Measurements from ENCODE around the gene BCL7A. TPM values are rescaled to one million over a fixed set of nuclear protein-coding genes. Genes with fewer than 3 reads are reported as not detected.
A peak's percentile ranks its signal among the peaks of the same experiment; 100 is the strongest.

Gene BCL7A
- total and polyA plus RNA-seq, 2 experiments from 2014 or later: 12.7 to 14.9 TPM

DNA sequence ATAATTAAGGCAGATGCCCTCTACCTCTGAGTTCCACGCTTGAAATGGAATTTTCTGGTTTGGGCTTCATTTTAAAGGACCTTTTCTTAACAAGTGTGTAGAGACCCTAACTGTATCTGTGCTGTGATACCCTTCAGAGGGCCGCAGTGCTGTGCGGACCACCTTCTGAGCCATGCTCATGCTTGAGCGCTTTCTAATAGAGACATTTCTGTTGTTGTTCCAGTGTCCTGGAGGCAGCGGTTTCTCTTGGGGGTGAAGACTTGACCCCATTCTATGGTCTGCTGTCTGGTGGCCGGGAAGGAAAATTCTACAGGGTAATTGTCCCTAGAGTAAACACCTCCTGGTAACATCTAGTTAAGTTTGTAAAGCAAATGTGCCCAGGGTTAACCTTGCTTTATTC lies 46.7 kb upstream of the BCL7A start:
- Histone ChIP-seq H4K20me1 (replicated peaks; ENCODE audit: insufficient read depth) (no peaks in the 10 kb centered on the region), H3K27me3 (ENCODE audit: insufficient read depth) (no peaks in the 10 kb centered on the region), H2AFZ (peak overlapping the region; percentile 63; the same call in 1 of the 2 replicates), H3K9me2 (ENCODE audit: insufficient read depth) (no peaks in the 10 kb centered on the region), H3K36me3 (ENCODE audit: insufficient read depth) (no peaks in the 10 kb centered on the region), H3K4me1 (ENCODE audit: insufficient read depth) (no peaks in the 10 kb centered on the region), H3K27ac (ENCODE audit: low read depth) (no peak overlapping the region), H3K79me2 (replicated peaks; ENCODE audit: insufficient read depth) (no peaks in the 10 kb centered on the region), H3K4me3 (no peak overlapping the region), H3K4me2 (no peak overlapping the region), H3F3A (replicated peaks; ENCODE audit: low read depth) (no peaks in the 10 kb centered on the region)
- Mint-ChIP-seq H3K4me1 (0 out of 3 replicates have a peak, but pooled peaks cover 2% of the 10 kb centered on the region), H3K9me3 (peaks cover 23% of the 10 kb centered on the region), H3K27ac (no peak overlapping the region), H3K36me3 (ENCODE audit: low read depth) (peaks cover 4% of the 10 kb centered on the region; the same call in 2 of the 3 replicates), H3K27me3 (ENCODE audit: insufficient read depth, low read depth, poor library complexity) (peaks cover 3% of the 10 kb centered on the region), H3K4me3 (no peak overlapping the region)
- TF ChIP-seq CREB1 (CRISPR knock-in tag; IDR thresholded peaks at IDR 0.05; ENCODE audit: low read depth) (no peak), NANOG (IDR thresholded peaks at IDR 0.05; ENCODE audit: borderline replicate concordance) (no peak), POLR2AphosphoS5 (IDR thresholded peaks at IDR 0.05; ENCODE audit: low read depth) (no peak), STAT1 (IDR thresholded peaks at IDR 0.05; ENCODE audit: unreplicated experiment) (no peak), JUNB (IDR thresholded peaks at IDR 0.05; ENCODE audit: unreplicated experiment) (no peak), ETS1 (IDR thresholded peaks at IDR 0.05) (no peak), ZNF331 (CRISPR knock-in tag; IDR thresholded peaks at IDR 0.05; ENCODE audit: low read depth) (no peak), ZNF114 (CRISPR knock-in tag; IDR thresholded peaks at IDR 0.05) (no peak), EZH2 (IDR thresholded peaks at IDR 0.05; ENCODE audit: low read depth, unreplicated experiment) (no peak), EZH2phosphoT487 (IDR thresholded peaks at IDR 0.05; ENCODE audit: unreplicated experiment) (no peak)
- TF ChIP-seq, protein P1, sequence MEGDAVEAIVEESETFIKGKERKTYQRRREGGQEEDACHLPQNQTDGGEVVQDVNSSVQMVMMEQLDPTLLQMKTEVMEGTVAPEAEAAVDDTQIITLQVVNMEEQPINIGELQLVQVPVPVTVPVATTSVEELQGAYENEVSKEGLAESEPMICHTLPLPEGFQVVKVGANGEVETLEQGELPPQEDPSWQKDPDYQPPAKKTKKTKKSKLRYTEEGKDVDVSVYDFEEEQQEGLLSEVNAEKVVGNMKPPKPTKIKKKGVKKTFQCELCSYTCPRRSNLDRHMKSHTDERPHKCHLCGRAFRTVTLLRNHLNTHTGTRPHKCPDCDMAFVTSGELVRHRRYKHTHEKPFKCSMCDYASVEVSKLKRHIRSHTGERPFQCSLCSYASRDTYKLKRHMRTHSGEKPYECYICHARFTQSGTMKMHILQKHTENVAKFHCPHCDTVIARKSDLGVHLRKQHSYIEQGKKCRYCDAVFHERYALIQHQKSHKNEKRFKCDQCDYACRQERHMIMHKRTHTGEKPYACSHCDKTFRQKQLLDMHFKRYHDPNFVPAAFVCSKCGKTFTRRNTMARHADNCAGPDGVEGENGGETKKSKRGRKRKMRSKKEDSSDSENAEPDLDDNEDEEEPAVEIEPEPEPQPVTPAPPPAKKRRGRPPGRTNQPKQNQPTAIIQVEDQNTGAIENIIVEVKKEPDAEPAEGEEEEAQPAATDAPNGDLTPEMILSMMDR (conservative IDR thresholded peaks at IDR 0.05; ENCODE audit: low read depth in 2 of 2): no peak
- TF ChIP-seq, protein P2, sequence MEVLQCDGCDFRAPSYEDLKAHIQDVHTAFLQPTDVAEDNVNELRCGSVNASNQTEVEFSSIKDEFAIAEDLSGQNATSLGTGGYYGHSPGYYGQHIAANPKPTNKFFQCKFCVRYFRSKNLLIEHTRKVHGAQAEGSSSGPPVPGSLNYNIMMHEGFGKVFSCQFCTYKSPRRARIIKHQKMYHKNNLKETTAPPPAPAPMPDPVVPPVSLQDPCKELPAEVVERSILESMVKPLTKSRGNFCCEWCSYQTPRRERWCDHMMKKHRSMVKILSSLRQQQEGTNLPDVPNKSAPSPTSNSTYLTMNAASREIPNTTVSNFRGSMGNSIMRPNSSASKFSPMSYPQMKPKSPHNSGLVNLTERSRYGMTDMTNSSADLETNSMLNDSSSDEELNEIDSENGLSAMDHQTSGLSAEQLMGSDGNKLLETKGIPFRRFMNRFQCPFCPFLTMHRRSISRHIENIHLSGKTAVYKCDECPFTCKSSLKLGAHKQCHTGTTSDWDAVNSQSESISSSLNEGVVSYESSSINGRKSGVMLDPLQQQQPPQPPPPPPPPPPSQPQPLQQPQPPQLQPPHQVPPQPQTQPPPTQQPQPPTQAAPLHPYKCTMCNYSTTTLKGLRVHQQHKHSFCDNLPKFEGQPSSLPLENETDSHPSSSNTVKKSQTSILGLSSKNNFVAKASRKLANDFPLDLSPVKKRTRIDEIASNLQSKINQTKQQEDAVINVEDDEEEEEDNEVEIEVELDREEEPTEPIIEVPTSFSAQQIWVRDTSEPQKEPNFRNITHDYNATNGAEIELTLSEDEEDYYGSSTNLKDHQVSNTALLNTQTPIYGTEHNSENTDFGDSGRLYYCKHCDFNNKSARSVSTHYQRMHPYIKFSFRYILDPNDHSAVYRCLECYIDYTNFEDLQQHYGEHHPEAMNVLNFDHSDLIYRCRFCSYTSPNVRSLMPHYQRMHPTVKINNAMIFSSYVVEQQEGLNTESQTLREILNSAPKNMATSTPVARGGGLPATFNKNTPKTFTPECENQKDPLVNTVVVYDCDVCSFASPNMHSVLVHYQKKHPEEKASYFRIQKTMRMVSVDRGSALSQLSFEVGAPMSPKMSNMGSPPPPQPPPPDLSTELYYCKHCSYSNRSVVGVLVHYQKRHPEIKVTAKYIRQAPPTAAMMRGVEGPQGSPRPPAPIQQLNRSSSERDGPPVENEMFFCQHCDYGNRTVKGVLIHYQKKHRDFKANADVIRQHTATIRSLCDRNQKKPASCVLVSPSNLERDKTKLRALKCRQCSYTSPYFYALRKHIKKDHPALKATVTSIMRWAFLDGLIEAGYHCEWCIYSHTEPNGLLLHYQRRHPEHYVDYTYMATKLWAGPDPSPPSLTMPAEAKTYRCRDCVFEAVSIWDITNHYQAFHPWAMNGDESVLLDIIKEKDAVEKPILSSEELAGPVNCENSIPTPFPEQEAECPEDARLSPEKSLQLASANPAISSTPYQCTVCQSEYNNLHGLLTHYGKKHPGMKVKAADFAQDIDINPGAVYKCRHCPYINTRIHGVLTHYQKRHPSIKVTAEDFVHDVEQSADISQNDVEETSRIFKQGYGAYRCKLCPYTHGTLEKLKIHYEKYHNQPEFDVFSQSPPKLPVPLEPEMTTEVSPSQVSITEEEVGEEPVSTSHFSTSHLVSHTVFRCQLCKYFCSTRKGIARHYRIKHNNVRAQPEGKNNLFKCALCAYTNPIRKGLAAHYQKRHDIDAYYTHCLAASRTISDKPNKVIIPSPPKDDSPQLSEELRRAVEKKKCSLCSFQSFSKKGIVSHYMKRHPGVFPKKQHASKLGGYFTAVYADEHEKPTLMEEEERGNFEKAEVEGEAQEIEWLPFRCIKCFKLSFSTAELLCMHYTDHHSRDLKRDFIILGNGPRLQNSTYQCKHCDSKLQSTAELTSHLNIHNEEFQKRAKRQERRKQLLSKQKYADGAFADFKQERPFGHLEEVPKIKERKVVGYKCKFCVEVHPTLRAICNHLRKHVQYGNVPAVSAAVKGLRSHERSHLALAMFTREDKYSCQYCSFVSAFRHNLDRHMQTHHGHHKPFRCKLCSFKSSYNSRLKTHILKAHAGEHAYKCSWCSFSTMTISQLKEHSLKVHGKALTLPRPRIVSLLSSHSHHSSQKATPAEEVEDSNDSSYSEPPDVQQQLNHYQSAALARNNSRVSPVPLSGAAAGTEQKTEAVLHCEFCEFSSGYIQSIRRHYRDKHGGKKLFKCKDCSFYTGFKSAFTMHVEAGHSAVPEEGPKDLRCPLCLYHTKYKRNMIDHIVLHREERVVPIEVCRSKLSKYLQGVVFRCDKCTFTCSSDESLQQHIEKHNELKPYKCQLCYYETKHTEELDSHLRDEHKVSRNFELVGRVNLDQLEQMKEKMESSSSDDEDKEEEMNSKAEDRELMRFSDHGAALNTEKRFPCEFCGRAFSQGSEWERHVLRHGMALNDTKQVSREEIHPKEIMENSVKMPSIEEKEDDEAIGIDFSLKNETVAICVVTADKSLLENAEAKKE (CRISPR knock-in tag; IDR thresholded peaks at IDR 0.05): no peak
- TF ChIP-seq, protein P3, sequence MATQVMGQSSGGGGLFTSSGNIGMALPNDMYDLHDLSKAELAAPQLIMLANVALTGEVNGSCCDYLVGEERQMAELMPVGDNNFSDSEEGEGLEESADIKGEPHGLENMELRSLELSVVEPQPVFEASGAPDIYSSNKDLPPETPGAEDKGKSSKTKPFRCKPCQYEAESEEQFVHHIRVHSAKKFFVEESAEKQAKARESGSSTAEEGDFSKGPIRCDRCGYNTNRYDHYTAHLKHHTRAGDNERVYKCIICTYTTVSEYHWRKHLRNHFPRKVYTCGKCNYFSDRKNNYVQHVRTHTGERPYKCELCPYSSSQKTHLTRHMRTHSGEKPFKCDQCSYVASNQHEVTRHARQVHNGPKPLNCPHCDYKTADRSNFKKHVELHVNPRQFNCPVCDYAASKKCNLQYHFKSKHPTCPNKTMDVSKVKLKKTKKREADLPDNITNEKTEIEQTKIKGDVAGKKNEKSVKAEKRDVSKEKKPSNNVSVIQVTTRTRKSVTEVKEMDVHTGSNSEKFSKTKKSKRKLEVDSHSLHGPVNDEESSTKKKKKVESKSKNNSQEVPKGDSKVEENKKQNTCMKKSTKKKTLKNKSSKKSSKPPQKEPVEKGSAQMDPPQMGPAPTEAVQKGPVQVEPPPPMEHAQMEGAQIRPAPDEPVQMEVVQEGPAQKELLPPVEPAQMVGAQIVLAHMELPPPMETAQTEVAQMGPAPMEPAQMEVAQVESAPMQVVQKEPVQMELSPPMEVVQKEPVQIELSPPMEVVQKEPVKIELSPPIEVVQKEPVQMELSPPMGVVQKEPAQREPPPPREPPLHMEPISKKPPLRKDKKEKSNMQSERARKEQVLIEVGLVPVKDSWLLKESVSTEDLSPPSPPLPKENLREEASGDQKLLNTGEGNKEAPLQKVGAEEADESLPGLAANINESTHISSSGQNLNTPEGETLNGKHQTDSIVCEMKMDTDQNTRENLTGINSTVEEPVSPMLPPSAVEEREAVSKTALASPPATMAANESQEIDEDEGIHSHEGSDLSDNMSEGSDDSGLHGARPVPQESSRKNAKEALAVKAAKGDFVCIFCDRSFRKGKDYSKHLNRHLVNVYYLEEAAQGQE (IDR thresholded peaks at IDR 0.05; ENCODE audit: unreplicated experiment): no peak
- ATAC-seq (no peak), DNase-seq (ENCODE audit: low spot score) (no peak)
